ENCODE results near the gene WHRN. TPM values are rescaled to one million over a fixed set of nuclear protein-coding genes. Genes with fewer than 3 reads are reported as not detected.

WHRN gene
- total and polyA plus RNA-seq, 2 of the 8 experiments (the other 6 are each of a cell fraction or from before 2014, with no cell fraction given), result 4.4 to 7.7 TPM

GRCh38 chr9:114430457-114430856 is 74.8 kb downstream of the WHRN start:
- FAIRE-seq, result no peak
- Histone ChIP-seq H3K4ac (replicated peaks; ENCODE audit: insufficient read length, low read depth, low read length) (no peak overlapping the region), H2BK5ac (ENCODE audit: low read depth, low read length) (no peak overlapping the region), H3K14ac (ENCODE audit: insufficient read length) (no peak overlapping the region), H4K91ac (replicated peaks; ENCODE audit: insufficient read length, low read length) (no peak overlapping the region), H2BK20ac (ENCODE audit: low read length) (no peak overlapping the region), H3K23ac (ENCODE audit: insufficient read length) (no peak overlapping the region), H3K36me3 (ENCODE audit: control insufficient read depth in 2 of 4, insufficient read depth in 4 of 4, low read length in 3 of 4) (no peaks in the 10 kb centered on the region), H4K20me1 (replicated peaks in 1 of 2; ENCODE audit: control insufficient read depth in 1 of 2, insufficient read depth in 2 of 2, low read length in 2 of 2) (peaks cover 0 to 3% of the 10 kb centered on the region in 2 experiments), H2BK120ac (replicated peaks; ENCODE audit: low read depth, low read length) (no peak overlapping the region), H3K23me2 (ENCODE audit: low read depth, low read length) (no peaks in the 10 kb centered on the region), H3K27ac (ENCODE audit: low read depth, low read length) (no peak overlapping the region), H3K56ac (replicated peaks; ENCODE audit: insufficient read length, low read depth, low read length) (no peak overlapping the region), H3K9me3 (ENCODE audit: insufficient read depth in 2 of 2, low read depth in 1 of 2, low read length in 1 of 2) (no peaks in the 10 kb centered on the region), H3K9ac (replicated peaks in 1 of 4; ENCODE audit: extremely low read depth in 1 of 4, low read depth in 3 of 4, low read length in 3 of 4) (no peak overlapping the region), H4K8ac (ENCODE audit: extremely low read depth, insufficient read depth, low read length) (no peak overlapping the region), H2AFZ (ENCODE audit: low read length) (no peak overlapping the region), H3K27me3 (replicated peaks in 1 of 4; ENCODE audit: control insufficient read depth in 3 of 4, extremely low read depth in 1 of 4, insufficient read depth in 3 of 4, low read length in 3 of 4) (no peaks in the 10 kb centered on the region; a peak in 1 of 7 replicates), H4K5ac (ENCODE audit: insufficient read length, low read depth, low read length) (no peak overlapping the region), H2AK5ac (ENCODE audit: low read depth, low read length) (no peak overlapping the region), H3K79me2 (ENCODE audit: control insufficient read depth in 1 of 2, insufficient read depth in 2 of 2, low read length in 2 of 2) (no peaks in the 10 kb centered on the region), H2BK12ac (ENCODE audit: low read depth, low read length) (no peak overlapping the region), H3K4me3 (ENCODE audit: extremely low read depth in 1 of 4, insufficient read depth in 2 of 4, low read depth in 3 of 4, low read length in 4 of 4) (no peak overlapping the region), H3K4me1 (replicated peaks in 1 of 4; ENCODE audit: control insufficient read depth in 3 of 4, insufficient read depth in 4 of 4, low read length in 3 of 4) (peaks cover 0 to 6% (median 0%) of the 10 kb centered on the region in 4 experiments; a peak in 3 of 7 replicates), H3K4me2 (ENCODE audit: insufficient read depth in 1 of 2, low read depth in 2 of 2, low read length in 2 of 2) (no peak overlapping the region), H3K18ac (ENCODE audit: extremely low read depth, low read length) (no peak overlapping the region), H2BK15ac (ENCODE audit: low read length) (no peak overlapping the region), H3K79me1 (ENCODE audit: low read depth, low read length) (no peaks in the 10 kb centered on the region)
- 76% methylated on average over 5 of the region's 5 CpGs; no CpG with 5 or more reads in 1 of the 2 experiments for WGBS, 2 experiments (ENCODE audit: extremely low coverage in 1 of 2, insufficient coverage in 1 of 2, insufficient read length in 1 of 2, insufficient replicate concordance in 2 of 2, low coverage in 1 of 2, low lambda C conversion rate in 2 of 2, missing lambda C conversion rate in 1 of 2)
- TF ChIP-seq CBX5 (IDR thresholded peaks at IDR 0.05; ENCODE audit: low read depth, low read length) (no peak), SP1 (IDR thresholded peaks at IDR 0.05; ENCODE audit: low read depth, low read length) (no peak), SIRT6 (IDR thresholded peaks at IDR 0.05; ENCODE audit: low read length) (no peak), SAP30 (IDR thresholded peaks at IDR 0.05; ENCODE audit: insufficient read depth, insufficient replicate concordance, low read length) (no peak), EGR1 (IDR thresholded peaks at IDR 0.05; ENCODE audit: borderline replicate concordance, low read depth, low read length) (no peak), CHD2 (IDR thresholded peaks at IDR 0.05; ENCODE audit: low read length) (no peak), NANOG (IDR thresholded peaks at IDR 0.05; ENCODE audit: insufficient read depth, low read depth, low read length, poor library complexity, severe bottlenecking) (no peak), E2F6 (IDR thresholded peaks at IDR 0.05) (no peak), SRF (IDR thresholded peaks at IDR 0.05; ENCODE audit: low read depth, low read length) (no peak), TEAD4 (IDR thresholded peaks at IDR 0.05; ENCODE audit: low read depth, low read length) (no peak)
- no peak for DNase-seq (ENCODE audit: low read depth in 1 of 2, low spot score in 2 of 2)
- CTCF ChIA-PET (ENCODE audit: partially characterized antibody), result interaction anchor here (1.1 to 22.5 kb wide), 6 partner anchors 8 to 231 kb away, joined by 4 to 271 read pairs (median 86); partner anchors contain the start of genes TEX53 and WHRN
- POLR2A ChIA-PET (ENCODE audit: partially characterized antibody), result interaction anchor here (0.7 to 1.7 kb wide), 2 partner anchors 17 to 18 kb away, joined by 3 to 4 read pairs; no protein-coding TSS in a partner anchor

Data from H1 (cell line).